HG03064 (cell line): ENCODE results near the gene PLD5.
A peak's percentile ranks its signal among the peaks of the same experiment; 100 is the strongest.
"Not testable (repeated sequence)": the region's sequence is repeated elsewhere in the genome, so short reads cannot be mapped to it uniquely, and the experiment has no call there.

Experiments
- ATAC-seq: cut with Tn5 transposase; IDR thresholded peaks from one replicate; pipeline ENCODE4 v1.9.1; 2021; ENCODE audit warnings: low read depth; ENCODE audit not compliant: unreplicated experiment

Gene PLD5

DNA sequence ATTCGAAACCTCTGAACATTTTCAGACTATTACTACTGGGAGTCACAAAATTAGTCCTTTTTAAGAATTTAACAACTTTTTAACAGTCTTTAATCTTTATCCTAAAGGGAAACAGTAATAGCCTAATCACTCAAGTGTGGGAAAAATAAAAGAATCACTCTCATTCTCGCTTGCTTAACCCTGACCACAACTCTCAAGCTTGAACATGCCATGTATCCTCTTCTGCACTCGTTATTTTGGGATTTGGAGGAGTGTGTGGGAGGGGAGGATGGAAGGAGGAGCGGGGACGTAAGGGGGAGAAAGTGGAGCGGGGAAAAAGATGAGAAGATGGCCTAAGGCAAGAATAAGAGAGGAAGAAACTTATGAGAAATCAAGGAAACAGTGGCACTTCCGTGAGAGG lies 215.8 kb downstream of the PLD5 start:
- ATAC-seq: not testable (repeated sequence)

DNA sequence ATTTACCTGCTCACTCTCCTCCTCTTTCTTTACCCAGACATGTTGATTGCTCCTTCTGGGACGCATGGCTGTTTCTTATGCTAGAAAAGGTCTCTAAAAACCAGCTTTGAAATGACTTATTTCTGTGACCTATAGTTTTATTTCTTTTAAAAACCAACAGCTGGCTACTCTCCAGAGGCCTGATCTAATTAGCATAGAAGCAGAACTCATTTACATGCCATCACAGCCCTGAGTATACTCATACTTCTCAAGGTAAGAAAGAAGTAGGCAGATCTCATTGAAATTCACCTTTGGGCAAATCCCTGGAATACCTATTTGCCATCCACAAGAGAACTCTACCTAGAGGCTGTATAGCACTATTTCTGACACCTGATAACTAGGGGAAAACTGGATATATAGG lies 230.7 kb downstream of the PLD5 start:
- not testable (repeated sequence) for ATAC-seq

DNA sequence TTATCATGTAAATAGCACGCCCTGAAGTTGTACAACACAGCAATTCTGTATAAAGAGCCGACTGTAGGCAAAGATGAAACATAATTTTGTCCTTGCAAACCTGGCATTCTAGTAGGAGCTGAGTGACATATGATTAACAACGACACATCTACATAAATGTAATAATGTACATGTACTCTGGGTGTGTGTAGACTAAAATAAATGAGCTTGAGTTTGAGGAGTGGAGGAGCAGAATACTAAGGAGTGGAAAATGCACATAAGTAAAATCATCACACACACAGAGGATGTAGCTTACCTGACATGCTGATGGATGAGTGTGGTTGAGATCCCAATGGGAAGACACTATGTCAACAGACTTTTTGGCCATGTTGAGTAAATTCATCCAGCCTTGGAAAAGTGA lies 236.4 kb downstream of the PLD5 start:
- ATAC-seq: not testable (repeated sequence)

DNA sequence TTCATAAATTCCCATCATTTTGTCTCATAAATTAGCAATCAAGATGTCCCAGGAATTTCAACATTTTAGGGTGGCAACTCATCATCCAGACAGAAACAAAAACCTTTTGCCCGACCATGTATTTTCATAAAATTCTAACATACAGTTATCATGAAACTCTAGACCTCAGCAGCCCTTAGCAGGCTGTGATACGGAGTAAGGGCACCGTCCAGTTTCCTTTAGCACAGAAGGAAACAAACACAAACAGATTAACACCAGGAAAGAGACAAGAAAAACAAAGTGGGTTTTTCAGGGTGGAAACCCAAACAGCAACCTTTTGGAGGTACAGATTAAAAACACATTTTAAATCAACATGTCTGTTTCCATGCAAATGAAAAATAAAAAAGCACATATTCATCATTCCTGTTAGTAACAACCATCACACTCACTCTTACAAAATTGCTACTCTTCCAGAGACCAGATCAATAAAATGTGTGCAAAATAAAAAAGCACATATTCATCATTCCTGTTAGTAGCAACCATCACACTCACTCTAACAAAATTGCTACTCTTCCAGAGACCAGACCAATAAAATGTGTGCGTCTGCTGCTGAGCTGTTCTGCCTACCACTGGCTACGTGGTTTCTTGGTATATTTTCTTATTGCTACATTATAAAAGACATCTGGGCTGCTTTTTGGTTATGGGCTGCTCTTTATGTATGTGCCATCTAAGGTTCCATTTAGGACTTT lies 241.6 kb downstream of the PLD5 start:
- not testable (repeated sequence) for ATAC-seq

DNA sequence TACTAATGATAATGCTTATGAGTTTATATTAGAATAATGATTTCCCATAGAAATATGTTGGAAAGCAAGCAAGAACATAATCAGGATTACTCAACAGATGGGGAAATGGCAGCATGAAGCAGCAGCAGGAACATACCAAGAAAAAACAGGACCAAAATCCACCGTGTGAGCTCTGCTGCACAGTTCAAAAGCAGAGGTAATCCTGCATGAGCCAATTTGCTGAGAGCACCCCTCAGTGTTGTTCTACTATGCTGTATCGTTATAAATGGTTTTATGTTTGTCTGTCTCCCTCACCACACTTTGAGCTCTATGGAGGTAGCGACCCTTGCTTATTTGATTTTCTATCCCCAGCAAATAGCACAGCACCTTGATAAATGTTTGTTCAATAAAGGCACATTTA lies 246.1 kb downstream of the PLD5 start:
- not testable (repeated sequence) for ATAC-seq

DNA sequence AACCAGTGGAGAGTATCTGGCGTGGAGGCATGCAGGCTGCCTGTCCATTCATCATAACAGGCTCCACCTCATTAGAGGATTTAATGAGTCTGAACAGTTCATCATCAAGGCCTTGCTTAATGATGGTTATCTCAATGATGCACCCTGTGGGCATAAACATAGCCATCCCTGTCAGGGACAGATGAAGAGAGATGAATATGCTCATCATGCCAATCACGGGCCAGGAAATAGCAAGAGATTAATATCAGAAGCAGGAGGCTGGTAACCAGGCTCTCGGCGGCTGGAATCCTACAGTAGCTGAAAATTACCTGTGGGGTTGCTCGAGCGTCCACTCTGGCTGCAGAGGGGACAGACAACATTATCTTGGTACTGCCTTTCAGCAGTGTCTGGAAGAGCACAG lies 247.7 kb downstream of the PLD5 start:
- ATAC-seq: not testable (repeated sequence)

DNA sequence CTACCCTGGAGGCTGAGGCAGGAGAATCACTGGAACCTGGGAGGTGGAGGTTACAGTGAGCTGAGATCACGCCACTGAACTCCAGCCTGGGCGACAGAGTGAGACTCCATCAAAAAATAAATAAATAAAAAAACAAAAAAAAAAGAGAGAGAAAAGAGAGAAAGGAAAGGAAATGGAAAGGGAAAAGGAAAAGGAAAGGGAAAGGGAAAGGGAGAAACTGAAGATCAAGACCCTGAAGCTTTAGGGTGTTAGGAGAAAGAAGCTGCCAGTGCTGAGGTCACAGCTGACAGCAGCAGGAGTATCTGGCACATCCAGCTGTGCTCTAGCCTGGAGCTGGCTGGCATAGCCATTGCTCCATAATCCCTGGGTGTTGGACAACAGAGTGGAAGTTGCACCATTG lies 257.5 kb downstream of the PLD5 start:
- ATAC-seq: not testable (repeated sequence)

DNA sequence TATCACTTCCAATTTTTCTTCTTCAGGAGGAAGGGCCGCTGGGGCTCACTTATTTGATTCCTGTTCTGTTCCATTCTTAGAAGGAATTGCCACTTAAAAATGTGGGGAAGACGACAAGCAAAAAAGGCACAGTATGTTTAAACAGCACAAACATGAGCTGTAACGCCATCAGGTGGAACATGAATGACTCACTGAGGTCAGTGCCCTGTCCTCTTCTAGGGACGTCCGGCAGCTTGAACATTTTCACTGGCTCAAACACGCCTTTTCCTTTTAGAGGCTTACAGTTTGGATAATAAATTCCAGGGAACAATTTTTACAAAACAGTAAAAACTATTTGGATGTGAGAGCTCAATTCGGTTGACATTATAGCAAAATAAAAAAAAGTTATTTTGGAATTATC lies 260.1 kb downstream of the PLD5 start:
- ATAC-seq: not testable (repeated sequence)

DNA sequence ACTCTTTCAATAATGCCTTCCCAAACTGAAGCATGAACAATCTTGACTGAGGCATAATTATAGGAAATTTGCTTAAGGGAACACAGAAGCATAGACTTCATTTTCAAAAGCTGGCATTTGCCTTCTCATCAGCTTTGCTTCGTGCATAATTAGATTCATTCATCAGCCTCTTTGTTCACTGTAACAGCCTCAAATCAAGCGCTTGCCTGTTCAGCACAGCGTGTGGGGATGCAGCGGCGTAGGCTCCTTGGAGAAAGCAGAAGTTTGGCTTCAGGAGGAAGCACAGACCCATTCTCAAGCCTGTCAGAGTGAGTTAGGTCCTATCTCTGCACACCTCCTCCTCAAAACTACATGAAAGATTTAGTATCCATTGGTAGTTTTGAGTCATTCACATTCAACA lies 279.2 kb downstream of the PLD5 start:
- ATAC-seq: no peak

DNA sequence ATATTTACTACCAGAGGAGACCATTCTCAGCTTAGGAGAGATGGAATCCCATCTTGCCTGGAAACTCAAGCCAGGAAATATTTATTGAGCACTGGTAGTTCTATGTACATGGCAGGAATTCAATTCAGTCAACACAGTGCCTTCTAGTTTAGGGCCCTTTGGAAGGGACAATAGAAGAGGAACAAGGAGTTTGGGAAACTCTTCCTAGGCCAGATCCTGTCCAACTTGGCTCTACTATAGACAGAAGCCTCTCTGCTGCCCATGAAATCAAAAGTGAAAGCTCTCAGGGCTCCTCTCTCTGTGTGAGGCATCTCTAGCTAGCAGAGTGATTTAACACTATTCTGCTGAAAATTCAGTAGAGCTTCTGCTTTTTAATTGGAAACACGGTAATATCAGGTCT lies 281.0 kb downstream of the PLD5 start:
- ATAC-seq: peak; percentile 97

DNA sequence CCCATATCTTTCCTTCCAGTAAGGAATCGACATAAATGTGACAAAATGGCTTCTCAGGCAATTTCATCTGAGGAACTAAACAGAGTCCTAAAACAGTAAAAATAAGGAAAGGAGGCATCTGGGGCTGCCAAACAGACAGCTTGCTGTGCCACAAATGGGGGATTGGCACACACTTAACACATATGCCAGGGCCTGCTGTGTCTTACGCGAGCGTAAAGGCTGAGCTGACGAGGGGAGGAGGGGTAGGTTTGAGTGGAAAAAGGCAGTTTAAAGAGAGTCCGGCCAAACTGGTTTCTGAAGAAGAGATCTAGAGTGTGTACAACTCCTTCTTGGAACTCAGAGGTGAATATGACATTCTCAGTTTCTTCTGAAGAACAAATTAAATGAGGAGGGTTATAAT lies 281.5 kb downstream of the PLD5 start:
- no peak for ATAC-seq

DNA sequence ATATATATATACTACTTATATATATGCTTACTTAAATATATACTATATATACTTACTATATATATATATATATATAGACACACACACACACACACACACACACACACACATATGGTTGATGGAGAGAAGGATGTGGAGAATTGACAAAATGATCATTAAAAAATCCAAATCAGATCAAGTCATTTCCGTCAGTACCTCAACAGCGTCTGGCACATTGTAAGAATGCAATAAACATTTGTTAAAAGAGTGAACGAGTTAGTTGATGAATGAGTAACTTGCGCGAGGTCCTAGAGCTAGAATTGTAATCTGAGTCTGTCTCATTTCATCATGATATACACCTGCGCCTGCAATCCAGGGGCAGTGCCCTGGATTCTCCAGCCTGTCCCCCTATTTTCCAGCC lies 282.6 kb downstream of the PLD5 start:
- no peak for ATAC-seq

DNA sequence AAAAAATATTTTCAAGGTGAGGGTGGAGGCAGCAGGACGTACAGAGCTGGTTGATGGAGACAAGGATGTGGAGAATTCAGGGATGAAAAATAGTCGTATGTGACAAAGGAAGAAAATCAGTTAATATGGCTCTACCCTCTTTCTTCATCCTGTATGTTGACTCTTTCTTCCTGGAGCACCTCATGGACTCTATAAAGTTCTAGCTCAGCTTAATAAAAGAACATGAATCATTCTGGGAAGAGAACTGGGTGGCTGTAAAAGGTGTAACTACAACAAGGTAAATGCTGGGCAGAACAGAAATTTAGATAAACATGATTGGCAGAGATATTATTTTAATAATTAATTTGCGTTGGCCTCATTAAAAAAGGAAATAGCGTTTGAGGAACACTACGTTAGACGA lies 283.8 kb downstream of the PLD5 start:
- no peak for ATAC-seq

DNA sequence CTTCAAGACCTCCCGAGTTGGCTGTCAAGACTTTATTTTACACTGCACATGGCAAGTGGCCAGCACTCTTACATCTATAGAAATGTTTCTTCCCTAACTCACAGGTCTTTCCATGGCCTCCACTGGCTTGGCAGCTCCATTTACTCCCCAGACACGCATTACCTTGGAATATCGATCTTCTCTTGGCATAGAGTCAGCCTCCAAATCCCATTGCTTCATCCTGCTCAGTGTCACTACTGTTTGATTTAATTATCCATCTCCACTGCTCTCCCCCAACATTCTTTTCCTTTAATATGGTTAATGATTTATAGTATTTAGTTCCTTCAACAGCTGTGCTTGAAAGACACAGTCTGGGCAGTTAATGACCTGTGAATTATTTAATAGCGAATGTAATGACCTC lies 284.4 kb downstream of the PLD5 start:
- ATAC-seq: no peak

DNA sequence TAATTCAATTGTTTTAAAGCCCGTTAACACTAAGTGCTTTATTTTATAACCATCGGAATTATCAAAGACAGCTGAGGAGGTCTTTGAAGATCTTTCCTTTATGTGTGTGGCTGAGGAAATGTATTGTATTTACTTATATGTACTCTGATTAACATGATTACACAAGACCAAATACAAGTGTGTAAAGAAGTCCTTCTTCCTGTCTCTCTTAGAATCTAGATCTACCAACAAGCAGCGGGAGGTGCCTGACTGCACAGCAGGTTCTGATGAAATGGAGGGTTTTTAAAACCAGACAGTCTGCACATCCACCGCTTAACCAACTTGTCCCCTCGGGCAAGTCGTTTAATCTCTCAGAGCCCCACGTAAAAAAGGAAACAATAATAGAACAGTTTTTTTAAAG lies 285.1 kb downstream of the PLD5 start:
- ATAC-seq: no peak

DNA sequence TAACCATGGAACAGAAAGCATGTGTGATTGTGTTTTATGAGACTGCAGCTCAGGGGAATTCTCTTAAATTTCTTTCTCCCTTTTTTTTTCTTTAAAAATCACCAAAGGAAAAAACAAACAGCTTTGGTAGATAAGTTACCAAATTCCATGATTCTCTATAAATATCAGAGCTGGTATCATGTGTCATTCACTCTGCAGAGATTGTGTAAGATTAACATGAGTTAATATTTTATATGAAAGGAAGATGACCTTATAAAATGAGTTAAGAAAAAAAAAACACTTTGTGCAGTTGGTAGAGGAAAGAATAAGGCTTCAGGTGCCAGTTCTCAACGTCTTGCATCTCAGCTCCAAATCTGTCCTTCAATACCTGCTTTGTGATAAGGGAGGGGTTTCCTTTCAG lies 287.4 kb downstream of the PLD5 start:
- no peak for ATAC-seq

DNA sequence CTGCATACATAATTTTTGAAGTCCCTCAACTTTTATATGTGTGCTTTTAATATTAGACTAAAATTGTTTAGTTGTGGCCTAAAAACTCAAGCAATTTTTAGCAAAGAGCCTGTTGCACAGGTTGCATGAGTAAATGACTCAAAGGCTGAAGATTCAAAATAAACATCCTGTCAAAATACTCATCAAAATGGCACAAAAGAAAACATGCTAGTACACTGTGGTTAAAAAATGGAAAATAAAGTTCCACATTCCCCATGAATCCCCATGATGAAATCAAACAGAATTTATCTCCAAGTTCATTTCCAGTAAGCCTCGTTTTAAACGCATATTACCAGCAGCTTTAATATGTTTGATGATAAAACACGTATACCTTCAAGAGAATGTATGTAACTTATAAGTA lies 295.5 kb downstream of the PLD5 start:
- no peak for ATAC-seq

DNA sequence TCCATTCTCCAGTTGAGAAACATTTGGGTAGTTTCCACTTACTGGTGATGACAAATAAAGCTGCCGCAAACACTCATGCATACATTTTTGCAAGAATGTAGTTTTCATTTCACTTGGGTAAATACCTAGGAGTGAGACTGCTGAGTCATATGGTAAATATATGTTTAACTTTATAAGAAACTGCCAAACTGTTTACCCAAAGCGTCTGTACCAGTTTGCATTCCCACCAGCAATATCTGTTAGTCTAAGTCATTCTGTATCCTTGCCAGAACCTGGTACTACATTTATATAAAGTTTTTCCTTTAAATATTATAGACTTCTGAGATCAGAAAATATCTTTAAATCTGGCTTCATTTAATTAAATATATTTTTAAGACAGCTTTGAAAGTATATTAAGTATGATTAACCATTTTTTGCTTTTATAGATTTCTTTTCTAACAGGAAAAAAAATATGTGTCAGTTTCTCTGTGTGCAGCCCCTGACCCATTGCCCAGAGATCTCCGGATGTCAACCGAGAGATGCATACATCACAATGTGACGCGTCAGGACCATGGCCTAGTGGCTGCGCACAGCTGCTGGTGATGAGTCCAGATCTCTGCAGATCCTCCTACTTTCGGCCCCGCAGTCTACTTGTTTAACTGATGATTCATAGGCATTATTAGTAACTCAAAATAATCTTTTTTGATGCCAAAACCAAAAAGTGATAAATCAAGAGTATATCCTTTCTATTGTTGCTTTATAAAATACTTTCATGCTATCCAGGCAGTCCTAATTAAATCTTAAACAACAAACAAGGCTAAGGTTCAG lies 298.5 kb downstream of the PLD5 start:
- ATAC-seq: peak; percentile 83

DNA sequence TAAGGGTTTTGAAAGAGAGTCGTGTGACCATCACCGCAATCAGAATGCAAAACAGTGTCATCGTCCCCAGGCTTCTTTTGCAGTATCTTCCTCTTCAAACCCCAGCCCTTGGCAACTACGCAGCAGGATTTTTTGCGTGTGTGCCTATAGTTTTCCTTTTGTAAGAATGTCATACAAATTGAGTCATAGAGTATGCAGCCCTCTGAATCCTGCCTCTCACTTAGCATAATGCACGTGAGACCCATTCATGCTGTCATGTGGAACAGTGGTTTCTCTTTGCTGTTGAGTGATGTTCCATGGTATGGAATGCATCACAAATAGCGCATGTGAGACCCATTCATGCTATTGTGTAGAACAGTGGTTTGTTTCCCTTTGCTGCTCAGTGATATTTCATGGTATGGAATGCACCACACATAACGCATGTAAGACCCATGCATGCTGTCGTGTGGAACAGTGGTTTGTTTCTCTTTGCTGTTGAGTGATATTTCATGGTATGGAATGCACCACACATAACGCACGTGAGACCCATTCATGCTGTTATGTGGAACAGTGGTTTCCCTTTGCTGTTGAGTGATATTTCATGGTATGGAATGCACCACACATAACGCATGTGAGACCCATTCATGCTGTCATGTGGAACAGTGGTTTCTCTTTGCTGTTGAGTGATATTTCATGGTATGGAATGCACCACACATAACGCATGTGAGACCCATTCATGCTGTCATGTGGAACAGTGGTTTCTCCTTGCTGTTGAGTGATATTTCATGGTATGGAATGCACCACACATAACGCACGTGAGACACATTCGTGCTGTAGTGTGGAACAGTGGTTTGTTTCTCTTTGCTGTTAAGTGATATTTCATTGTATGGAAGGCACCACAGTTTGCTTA lies 299.4 kb downstream of the PLD5 start:
- peak; percentile 16 for ATAC-seq

DNA sequence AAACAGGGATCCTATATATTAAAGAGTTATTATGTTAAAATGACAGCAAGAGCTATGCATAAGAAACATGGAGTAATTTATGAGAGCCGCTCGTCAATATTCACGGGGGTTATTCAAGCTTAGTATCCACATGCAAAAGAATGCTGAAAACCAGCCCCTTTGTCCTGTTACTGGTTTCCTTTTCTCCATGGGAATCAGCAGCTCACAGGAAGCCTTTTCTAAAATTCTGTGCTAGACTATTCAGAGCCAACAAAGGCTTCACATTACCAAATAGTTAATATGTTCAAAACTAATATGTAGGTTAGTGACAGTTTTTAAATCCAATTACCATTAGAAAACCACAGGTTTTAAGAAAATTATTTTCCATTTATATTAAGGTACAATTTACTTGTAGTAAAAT lies 300.0 kb downstream of the PLD5 start:
- no peak for ATAC-seq

DNA sequence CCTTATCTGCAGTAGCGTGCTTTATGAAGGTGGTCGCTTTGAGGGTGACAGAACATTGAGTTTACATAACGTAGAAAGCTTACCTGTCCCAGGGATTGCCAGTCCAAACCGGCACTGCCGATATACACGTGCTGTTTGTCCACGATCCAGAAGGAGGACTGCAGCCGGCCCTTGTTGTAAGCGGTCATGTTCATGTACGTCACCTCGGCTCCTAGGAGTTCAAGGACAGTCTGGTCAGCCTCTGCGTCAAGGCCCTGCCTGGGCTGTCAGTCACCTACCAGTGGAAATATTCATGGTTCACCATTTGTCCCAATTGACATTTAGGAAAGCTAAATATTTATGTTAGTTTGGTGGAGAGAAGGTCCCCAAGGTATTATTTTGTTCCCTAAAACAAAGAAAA lies 304.6 kb downstream of the PLD5 start:
- no peak for ATAC-seq
